SK-N-SH treated with all-trans-retinoic acid at 6 μM for 48 hours (cell line): ENCODE results near the gene PSME2.

ENCODE experiments used
- ARNTL ChIP-seq: fragments of 450-650 bp; formaldehyde crosslinking; IDR thresholded peaks from 2 replicates; pipeline ENCODE4 v1.5.0; 2020; ENCODE audit warnings: low read depth, mild to moderate bottlenecking, moderate library complexity, borderline replicate concordance
- BACH2 ChIP-seq: fragments of 250-450 bp; sonication (Bioruptor Pico); IDR thresholded peaks from 2 replicates; pipeline ENCODE4 v1.9.0; 2021; ENCODE audit warnings: mild to moderate bottlenecking, borderline replicate concordance
- ISL1 ChIP-seq: fragments of 250-450 bp; sonication (Bioruptor Pico); IDR thresholded peaks from 2 replicates; pipeline ENCODE4 v2.1.2; 2022; ENCODE audit warnings: mild to moderate bottlenecking, moderate library complexity
- PPARA ChIP-seq: fragments of 250-450 bp; sonication (Bioruptor Pico); IDR thresholded peaks from 2 replicates; pipeline ENCODE4 v1.5.0; 2020; ENCODE audit warnings: mild to moderate bottlenecking, borderline replicate concordance
- SNAI2 ChIP-seq: fragments of 250-450 bp; sonication (Bioruptor Pico); IDR thresholded peaks from 2 replicates; pipeline ENCODE4 v1.5.0; 2020; ENCODE audit warnings: mild to moderate bottlenecking, moderate library complexity
- TCF4 ChIP-seq: fragments of 250-450 bp; sonication (Bioruptor Pico); IDR thresholded peaks from 2 replicates; pipeline ENCODE4 v1.8.0; 2021; ENCODE audit warnings: mild to moderate bottlenecking, moderate library complexity, borderline replicate concordance
- ZNF70 ChIP-seq: fragments of 450-650 bp; formaldehyde crosslinking; IDR thresholded peaks from 2 replicates; pipeline ENCODE4 v1.5.0; 2020; ENCODE audit warnings: mild to moderate bottlenecking, moderate library complexity
- ZNF8 ChIP-seq: fragments of 450-650 bp; formaldehyde crosslinking; IDR thresholded peaks from 2 replicates; pipeline ENCODE4 v1.5.0; 2020; ENCODE audit warnings: mild to moderate bottlenecking, moderate library complexity
- TF ChIP-seq, protein P1 (sequence below): fragments of 250-450 bp; sonication (Bioruptor Pico); IDR thresholded peaks from 2 replicates; pipeline ENCODE4 v1.8.0; 2020; ENCODE audit warnings: mild to moderate bottlenecking, moderate library complexity, borderline replicate concordance
- TF ChIP-seq, protein P2 (sequence below): fragments of 250-450 bp; sonication (Bioruptor Pico); IDR thresholded peaks from 2 replicates; pipeline ENCODE4 v1.8.0; 2021; ENCODE audit warnings: low read depth, mild to moderate bottlenecking, moderate library complexity, borderline replicate concordance

DNA sequence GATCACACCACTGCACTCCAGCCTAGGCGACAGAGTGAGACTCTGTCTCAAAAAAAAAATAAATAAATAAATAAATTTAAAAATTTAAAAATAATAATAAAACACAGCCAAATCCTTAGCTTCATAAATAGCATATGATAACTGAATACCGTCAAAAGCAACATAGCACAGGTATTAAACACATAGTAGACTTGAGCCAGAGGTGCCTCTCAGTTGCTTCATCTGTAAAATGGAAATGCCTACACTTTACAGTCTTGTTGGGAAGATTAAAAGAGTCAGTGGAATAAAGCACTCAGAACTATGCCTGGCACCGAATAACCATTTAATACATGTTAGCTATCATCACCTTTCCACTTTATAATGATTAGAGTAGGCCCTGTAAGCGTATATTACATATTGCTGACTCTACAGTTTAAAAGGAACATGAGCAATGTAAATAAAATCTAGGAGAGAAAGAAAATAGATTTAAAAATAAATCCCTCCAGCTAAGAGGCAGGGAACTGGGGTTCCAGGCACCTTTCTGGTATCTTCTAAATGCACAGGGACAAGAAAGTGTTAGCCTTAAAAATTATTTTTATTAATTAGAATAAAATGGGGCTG is 39.6 kb downstream of the PSME2 start:
- TF ChIP-seq, protein P1, sequence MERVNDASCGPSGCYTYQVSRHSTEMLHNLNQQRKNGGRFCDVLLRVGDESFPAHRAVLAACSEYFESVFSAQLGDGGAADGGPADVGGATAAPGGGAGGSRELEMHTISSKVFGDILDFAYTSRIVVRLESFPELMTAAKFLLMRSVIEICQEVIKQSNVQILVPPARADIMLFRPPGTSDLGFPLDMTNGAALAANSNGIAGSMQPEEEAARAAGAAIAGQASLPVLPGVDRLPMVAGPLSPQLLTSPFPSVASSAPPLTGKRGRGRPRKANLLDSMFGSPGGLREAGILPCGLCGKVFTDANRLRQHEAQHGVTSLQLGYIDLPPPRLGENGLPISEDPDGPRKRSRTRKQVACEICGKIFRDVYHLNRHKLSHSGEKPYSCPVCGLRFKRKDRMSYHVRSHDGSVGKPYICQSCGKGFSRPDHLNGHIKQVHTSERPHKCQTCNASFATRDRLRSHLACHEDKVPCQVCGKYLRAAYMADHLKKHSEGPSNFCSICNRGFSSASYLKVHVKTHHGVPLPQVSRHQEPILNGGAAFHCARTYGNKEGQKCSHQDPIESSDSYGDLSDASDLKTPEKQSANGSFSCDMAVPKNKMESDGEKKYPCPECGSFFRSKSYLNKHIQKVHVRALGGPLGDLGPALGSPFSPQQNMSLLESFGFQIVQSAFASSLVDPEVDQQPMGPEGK, result no peak
- TF ChIP-seq, protein P2, sequence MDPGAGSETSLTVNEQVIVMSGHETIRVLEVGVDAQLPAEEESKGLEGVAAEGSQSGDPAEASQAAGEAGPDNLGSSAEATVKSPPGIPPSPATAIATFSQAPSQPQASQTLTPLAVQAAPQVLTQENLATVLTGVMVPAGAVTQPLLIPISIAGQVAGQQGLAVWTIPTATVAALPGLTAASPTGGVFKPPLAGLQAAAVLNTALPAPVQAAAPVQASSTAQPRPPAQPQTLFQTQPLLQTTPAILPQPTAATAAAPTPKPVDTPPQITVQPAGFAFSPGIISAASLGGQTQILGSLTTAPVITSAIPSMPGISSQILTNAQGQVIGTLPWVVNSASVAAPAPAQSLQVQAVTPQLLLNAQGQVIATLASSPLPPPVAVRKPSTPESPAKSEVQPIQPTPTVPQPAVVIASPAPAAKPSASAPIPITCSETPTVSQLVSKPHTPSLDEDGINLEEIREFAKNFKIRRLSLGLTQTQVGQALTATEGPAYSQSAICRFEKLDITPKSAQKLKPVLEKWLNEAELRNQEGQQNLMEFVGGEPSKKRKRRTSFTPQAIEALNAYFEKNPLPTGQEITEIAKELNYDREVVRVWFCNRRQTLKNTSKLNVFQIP (CRISPR knock-in tag), result no peak
- TF ChIP-seq ARNTL (CRISPR knock-in tag) (no peak), ZNF70 (CRISPR knock-in tag) (no peak), PPARA (CRISPR knock-in tag) (no peak), BACH2 (CRISPR knock-in tag) (no peak), ISL1 (CRISPR knock-in tag) (no peak), TCF4 (CRISPR knock-in tag) (no peak), ZNF8 (CRISPR knock-in tag) (no peak), SNAI2 (CRISPR knock-in tag) (no peak)
